ENCODE data around the gene SAMD10. TPM values are rescaled to one million over a fixed set of nuclear protein-coding genes. Genes with fewer than 3 reads are reported as not detected.
A peak's percentile ranks its signal among the peaks of the same experiment; 100 is the strongest.

SAMD10 gene
- total RNA-seq, 1 experiment from 2014 or later = 8.8 TPM

DNA sequence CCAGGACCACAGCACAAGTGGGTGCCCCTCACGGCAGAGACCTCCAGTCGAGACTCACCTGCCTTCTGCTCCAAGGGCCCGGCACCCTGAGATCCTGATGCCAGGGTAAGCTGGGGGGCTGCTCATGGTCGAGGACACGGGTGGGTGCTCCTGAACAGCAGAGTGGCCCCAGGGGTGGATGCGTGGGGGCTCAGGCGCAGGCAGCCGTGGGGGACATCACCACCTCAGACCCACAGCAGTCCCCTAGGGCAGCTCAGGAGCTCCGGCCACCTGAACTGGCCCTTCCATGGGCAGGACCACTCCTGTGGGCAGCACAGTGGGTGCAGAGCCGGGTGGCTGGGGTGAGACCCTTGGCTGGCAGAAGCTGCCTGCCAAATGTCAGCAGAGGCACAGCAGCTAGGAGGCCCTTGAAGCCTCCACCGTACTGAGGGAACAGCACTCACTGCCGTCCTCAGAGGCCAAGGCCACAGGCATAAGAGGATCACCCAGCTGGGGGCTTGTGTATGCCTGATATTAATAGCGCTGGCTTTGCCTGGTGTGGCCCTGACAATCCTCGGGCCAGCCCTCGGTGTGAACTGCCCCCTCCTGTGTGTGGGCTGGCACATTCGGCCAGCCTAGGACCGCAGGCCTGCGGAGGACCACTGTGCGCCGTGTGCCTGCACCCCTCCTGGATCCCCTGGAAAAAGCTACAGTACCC is 28.6 kb downstream of the SAMD10 start:
- no peak for ATAC-seq
- POLR2A ChIA-PET = interaction anchor here (0.9 kb wide), 1 partner anchor 30 kb away, joined by 3 read pairs; the partner anchor contains the start of gene PRPF6
- intact Hi-C loops (cut with micrococcal nuclease; ENCODE audit: unreplicated experiment) = no loop called here
- Histone ChIP-seq H3K36me3 (ENCODE audit: control insufficient read depth, insufficient read depth, low read length) (peaks cover 3% of the 10 kb centered on the region; the same call in 1 of the 2 replicates), H3K27ac (ENCODE audit: low read length) (peak overlapping the region; percentile 77), H3K9me3 (ENCODE audit: control insufficient read depth, insufficient read depth, low read depth, low read length) (no peaks in the 10 kb centered on the region), H3K27me3 (ENCODE audit: control insufficient read depth, insufficient read depth, low read length) (no peaks in the 10 kb centered on the region), H3K4me1 (ENCODE audit: control insufficient read depth, insufficient read depth, low read length) (peaks cover 69% of the 10 kb centered on the region), H3K4me3 (ENCODE audit: low read depth in 2 of 2, low read length in 2 of 2) (no peak overlapping the region)
- no TSS peak for BruUV-seq (replicated peaks)
- TF ChIP-seq TCF7L2 (IDR thresholded peaks at IDR 0.05; ENCODE audit: low read depth, low read length) (no peak), POLR2AphosphoS5 (IDR thresholded peaks at IDR 0.05; ENCODE audit: low read depth, low read length) (no peak), SIN3A (IDR thresholded peaks at IDR 0.05; ENCODE audit: borderline replicate concordance, insufficient read depth, low read depth, low read length) (no peak)
- TF ChIP-seq, protein P1, sequence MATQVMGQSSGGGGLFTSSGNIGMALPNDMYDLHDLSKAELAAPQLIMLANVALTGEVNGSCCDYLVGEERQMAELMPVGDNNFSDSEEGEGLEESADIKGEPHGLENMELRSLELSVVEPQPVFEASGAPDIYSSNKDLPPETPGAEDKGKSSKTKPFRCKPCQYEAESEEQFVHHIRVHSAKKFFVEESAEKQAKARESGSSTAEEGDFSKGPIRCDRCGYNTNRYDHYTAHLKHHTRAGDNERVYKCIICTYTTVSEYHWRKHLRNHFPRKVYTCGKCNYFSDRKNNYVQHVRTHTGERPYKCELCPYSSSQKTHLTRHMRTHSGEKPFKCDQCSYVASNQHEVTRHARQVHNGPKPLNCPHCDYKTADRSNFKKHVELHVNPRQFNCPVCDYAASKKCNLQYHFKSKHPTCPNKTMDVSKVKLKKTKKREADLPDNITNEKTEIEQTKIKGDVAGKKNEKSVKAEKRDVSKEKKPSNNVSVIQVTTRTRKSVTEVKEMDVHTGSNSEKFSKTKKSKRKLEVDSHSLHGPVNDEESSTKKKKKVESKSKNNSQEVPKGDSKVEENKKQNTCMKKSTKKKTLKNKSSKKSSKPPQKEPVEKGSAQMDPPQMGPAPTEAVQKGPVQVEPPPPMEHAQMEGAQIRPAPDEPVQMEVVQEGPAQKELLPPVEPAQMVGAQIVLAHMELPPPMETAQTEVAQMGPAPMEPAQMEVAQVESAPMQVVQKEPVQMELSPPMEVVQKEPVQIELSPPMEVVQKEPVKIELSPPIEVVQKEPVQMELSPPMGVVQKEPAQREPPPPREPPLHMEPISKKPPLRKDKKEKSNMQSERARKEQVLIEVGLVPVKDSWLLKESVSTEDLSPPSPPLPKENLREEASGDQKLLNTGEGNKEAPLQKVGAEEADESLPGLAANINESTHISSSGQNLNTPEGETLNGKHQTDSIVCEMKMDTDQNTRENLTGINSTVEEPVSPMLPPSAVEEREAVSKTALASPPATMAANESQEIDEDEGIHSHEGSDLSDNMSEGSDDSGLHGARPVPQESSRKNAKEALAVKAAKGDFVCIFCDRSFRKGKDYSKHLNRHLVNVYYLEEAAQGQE (IDR thresholded peaks at IDR 0.05; ENCODE audit: insufficient read depth in 1 of 2, low read depth in 2 of 2, low read length in 1 of 2) = no peak
- TF ChIP-seq, protein P2, sequence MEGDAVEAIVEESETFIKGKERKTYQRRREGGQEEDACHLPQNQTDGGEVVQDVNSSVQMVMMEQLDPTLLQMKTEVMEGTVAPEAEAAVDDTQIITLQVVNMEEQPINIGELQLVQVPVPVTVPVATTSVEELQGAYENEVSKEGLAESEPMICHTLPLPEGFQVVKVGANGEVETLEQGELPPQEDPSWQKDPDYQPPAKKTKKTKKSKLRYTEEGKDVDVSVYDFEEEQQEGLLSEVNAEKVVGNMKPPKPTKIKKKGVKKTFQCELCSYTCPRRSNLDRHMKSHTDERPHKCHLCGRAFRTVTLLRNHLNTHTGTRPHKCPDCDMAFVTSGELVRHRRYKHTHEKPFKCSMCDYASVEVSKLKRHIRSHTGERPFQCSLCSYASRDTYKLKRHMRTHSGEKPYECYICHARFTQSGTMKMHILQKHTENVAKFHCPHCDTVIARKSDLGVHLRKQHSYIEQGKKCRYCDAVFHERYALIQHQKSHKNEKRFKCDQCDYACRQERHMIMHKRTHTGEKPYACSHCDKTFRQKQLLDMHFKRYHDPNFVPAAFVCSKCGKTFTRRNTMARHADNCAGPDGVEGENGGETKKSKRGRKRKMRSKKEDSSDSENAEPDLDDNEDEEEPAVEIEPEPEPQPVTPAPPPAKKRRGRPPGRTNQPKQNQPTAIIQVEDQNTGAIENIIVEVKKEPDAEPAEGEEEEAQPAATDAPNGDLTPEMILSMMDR (IDR thresholded peaks at IDR 0.05) = no peak
- in situ Hi-C loops (cut with HindIII; ENCODE audit: low pct_unique_long_range_greater_than_20kb, low sequenced_read_pairs) = no loop called here
- no peak for DNase-seq (ENCODE audit: low read depth, low spot score)
- CTCF ChIA-PET = no interaction called here

DNA sequence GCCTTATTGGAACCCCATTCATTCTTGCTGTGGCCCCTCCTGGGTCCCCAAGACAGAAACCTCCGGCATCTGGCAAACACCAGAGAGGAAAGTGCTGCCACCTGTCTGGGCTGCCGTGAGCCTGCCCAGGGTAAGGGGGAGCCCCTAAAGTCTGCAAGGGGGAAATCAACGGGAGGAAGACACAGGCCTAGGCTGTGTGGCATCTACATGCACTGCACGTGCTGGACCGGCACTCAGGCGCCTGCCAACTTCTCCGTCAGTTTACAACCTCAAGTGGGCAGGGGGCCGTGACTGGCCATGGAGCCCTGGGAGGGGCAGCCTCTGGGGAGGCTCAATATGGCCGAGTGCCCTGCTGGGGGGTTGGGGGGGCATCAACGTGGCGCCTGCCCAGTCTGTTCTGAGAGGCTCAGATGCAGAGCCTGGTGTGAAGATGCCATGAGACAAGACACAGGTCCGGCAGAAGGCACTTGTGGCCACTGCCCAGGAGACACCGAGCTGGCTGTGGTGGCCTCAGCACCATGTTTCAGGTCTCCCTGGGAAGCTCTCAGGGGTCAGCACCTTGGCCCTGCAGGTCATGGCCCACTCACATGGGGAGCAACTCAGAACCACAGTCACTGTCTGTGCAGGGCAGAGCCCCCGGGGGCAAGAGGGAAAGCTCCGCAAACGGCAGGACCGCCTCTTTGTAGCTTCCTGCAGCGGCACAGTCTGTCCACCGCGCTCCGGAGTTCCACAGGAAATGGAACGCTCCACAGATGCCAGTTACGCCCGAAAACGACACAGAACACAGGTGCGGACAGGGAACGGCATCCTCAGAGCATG is 31.6 kb downstream of the SAMD10 start:
- ChIA-PET POLR2A (no interaction called here), CTCF (no interaction called here)
- intact Hi-C loops (cut with micrococcal nuclease; ENCODE audit: unreplicated experiment) (no loop called here), in situ Hi-C loops (cut with HindIII; ENCODE audit: low pct_unique_long_range_greater_than_20kb, low sequenced_read_pairs) (no loop called here)
- TF ChIP-seq POLR2AphosphoS5 (IDR thresholded peaks at IDR 0.05; ENCODE audit: low read depth, low read length) (no peak), SIN3A (IDR thresholded peaks at IDR 0.05; ENCODE audit: borderline replicate concordance, insufficient read depth, low read depth, low read length) (no peak), TCF7L2 (IDR thresholded peaks at IDR 0.05; ENCODE audit: low read depth, low read length) (no peak)
- TF ChIP-seq, protein P2 (IDR thresholded peaks at IDR 0.05) = no peak
- TF ChIP-seq, protein P1 (IDR thresholded peaks at IDR 0.05; ENCODE audit: insufficient read depth in 1 of 2, low read depth in 2 of 2, low read length in 1 of 2) = no peak
- no TSS peak for BruUV-seq (replicated peaks)
- H3K27ac ChIP-seq (ENCODE audit: low read length) = peak overlapping the region; percentile 71; the same call in 1 of the 2 replicates
- H3K9me3 ChIP-seq (ENCODE audit: control insufficient read depth, insufficient read depth, low read depth, low read length) = no peaks in the 10 kb centered on the region
- ATAC-seq = 0 out of 2 replicates have a peak, but pooled peaks have one; percentile 0
- no peaks in the 10 kb centered on the region for H3K36me3 ChIP-seq (ENCODE audit: control insufficient read depth, insufficient read depth, low read length)
- H3K4me3 ChIP-seq (ENCODE audit: low read depth in 2 of 2, low read length in 2 of 2) = peak overlapping the region; percentile 16 to 44
- no peaks in the 10 kb centered on the region for H3K27me3 ChIP-seq (ENCODE audit: control insufficient read depth, insufficient read depth, low read length)
- H3K4me1 ChIP-seq (ENCODE audit: control insufficient read depth, insufficient read depth, low read length) = peaks cover 57% of the 10 kb centered on the region
- DNase-seq (ENCODE audit: low read depth, low spot score) = no peak
